MCF 10A (cell line): Measurements from ENCODE around the gene CHRNA10. TPM values are rescaled to one million over a fixed set of nuclear protein-coding genes. Genes with fewer than 3 reads are reported as not detected.

Experiments
- BruUV-seq: library from RNA; stranded (reverse); fragments of 400-500 nt; replicated peaks from 2 replicates; lab custom pipeline; 2021; lab: Mats Ljungman, UMichigan
- CTCF ChIA-PET: fragments of 300-600 bp; sonication (Branson Sonifier 250); formaldehyde crosslinking; extraction: SDS; loops from one replicate; lab custom pipeline; 2021; ENCODE audit warnings: antibody characterized with exemption, inconsistent platforms; lab: Yijun Ruan, JAX
- POLR2A ChIA-PET: fragments of 300-600, 350-650 bp; sonication (Branson Sonifier 250); formaldehyde crosslinking; extraction: SDS; loops from one replicate; lab custom pipeline; 2020; ENCODE audit warnings: antibody characterized with exemption, inconsistent platforms; lab: Yijun Ruan, JAX
- DNase-seq: peaks from one replicate; pipeline ENCODE4 v3.0.0-alpha.2; 2018; ENCODE audit not compliant: unreplicated experiment
- H3K27ac Mint-ChIP-seq: one replicate; pipeline ENCODE4 v1.8.0; 2022; ENCODE audit warnings: mild to moderate bottlenecking, low read depth, mixed read lengths; ENCODE audit not compliant: unreplicated experiment
- H3K27me3 Mint-ChIP-seq: one replicate; pipeline ENCODE4 v1.8.0; 2022; ENCODE audit warnings: mixed read lengths; ENCODE audit not compliant: insufficient read depth, unreplicated experiment
- H3K36me3 Mint-ChIP-seq: one replicate; pipeline ENCODE4 v1.8.0; 2022; ENCODE audit warnings: mild to moderate bottlenecking, moderate library complexity, mixed read lengths; ENCODE audit not compliant: insufficient read depth, unreplicated experiment
- H3K4me1 Mint-ChIP-seq: one replicate; pipeline ENCODE4 v1.8.0; 2022; ENCODE audit warnings: mixed read lengths; ENCODE audit not compliant: insufficient read depth, unreplicated experiment
- H3K4me3 Mint-ChIP-seq: one replicate; pipeline ENCODE4 v1.8.0; 2022; ENCODE audit warnings: mild to moderate bottlenecking, moderate library complexity, mixed read lengths; ENCODE audit not compliant: unreplicated experiment
- H3K9me3 Mint-ChIP-seq: one replicate; pipeline ENCODE4 v1.8.0; 2022; ENCODE audit warnings: mixed read lengths; ENCODE audit not compliant: unreplicated experiment
- CTCF ChIP-seq: fragments of 200-600 bp; IDR thresholded peaks from one replicate; pipeline ENCODE4 v1.8.0; 2022; ENCODE audit warnings: antibody characterized with exemption, mild to moderate bottlenecking; ENCODE audit not compliant: unreplicated experiment
- intact Hi-C: fragments of 100-400 bp; cut with micrococcal nuclease; formaldehyde crosslinking; loops from 2 replicates; pipeline ENCODE4 v1.14.1; 2022
- total RNA-seq: library from RNA; stranded (reverse); gene quantifications from 2 replicates; pipeline ENCODE4 v1.2.3, GENCODE V29; 2022

CHRNA10 gene
- total RNA-seq, 1 experiment from 2014 or later, result 2.5 TPM

- H3K9me3 Mint-ChIP-seq, result no peaks in the 10 kb centered on the region
- no peak overlapping the region for H3K4me3 Mint-ChIP-seq
- ChIA-PET CTCF (interaction anchor here (0.6 kb wide), 2 partner anchors 28 to 101 kb away, joined by 3 to 5 read pairs; no protein-coding TSS in a partner anchor), POLR2A (interaction anchor here (0.8 to 1.8 kb wide), 2 partner anchors 9 to 13 kb away, joined by 3 to 6 read pairs; no protein-coding TSS in a partner anchor)
- H3K36me3 Mint-ChIP-seq, result peaks cover 94% of the 10 kb centered on the region
- BruUV-seq, result TSS peak; percentile 19
- no peak for DNase-seq
- no peaks in the 10 kb centered on the region for H3K4me1 Mint-ChIP-seq
- H3K27ac Mint-ChIP-seq, result no peak overlapping the region
- no peak for TF ChIP-seq CTCF
- intact Hi-C loops, result no loop called here
- H3K27me3 Mint-ChIP-seq, result no peaks in the 10 kb centered on the region
Measured at GRCh38 chr11:3684129-3684818, 13.1 kb upstream of the CHRNA10 start.

- ChIA-PET POLR2A (interaction anchor here (0.8 kb wide), 1 partner anchor 14 kb away, joined by 3 read pairs; no protein-coding TSS in a partner anchor), CTCF (interaction anchor here (0.6 to 1.4 kb wide), 2 partner anchors 12 to 53 kb away, joined by 3 read pairs; no protein-coding TSS in a partner anchor)
- H3K9me3 Mint-ChIP-seq, result no peaks in the 10 kb centered on the region
- no peak overlapping the region for H3K4me3 Mint-ChIP-seq
- H3K27me3 Mint-ChIP-seq, result no peaks in the 10 kb centered on the region
- no peak overlapping the region for H3K27ac Mint-ChIP-seq
- no peaks in the 10 kb centered on the region for H3K4me1 Mint-ChIP-seq
- BruUV-seq, result no TSS peak
- peaks cover 94% of the 10 kb centered on the region for H3K36me3 Mint-ChIP-seq
- intact Hi-C loops, result no loop called here
- TF ChIP-seq CTCF, result no peak
- DNase-seq, result no peak
Measured at GRCh38 chr11:3683039-3683438, 11.9 kb upstream of the CHRNA10 start.

GRCh38 chr11:3679077-3679476 is 7.9 kb upstream of the CHRNA10 start:
- no peak for DNase-seq
- Mint-ChIP-seq H3K27ac (peak overlapping the region; percentile 18), H3K4me1 (no peaks in the 10 kb centered on the region), H3K9me3 (no peaks in the 10 kb centered on the region), H3K27me3 (no peaks in the 10 kb centered on the region), H3K36me3 (peaks cover 85% of the 10 kb centered on the region), H3K4me3 (no peak overlapping the region)
- POLR2A ChIA-PET, result no interaction called here
- intact Hi-C loops, result no loop called here
- no peak for TF ChIP-seq CTCF
- BruUV-seq, result no TSS peak
- CTCF ChIA-PET, result no interaction called here

- peak; percentile 39 for DNase-seq
- Mint-ChIP-seq H3K4me3 (no peak overlapping the region), H3K4me1 (no peaks in the 10 kb centered on the region), H3K36me3 (peaks cover 83% of the 10 kb centered on the region), H3K27ac (peak overlapping the region; percentile 14), H3K27me3 (no peaks in the 10 kb centered on the region), H3K9me3 (no peaks in the 10 kb centered on the region)
- CTCF ChIA-PET, result no interaction called here
- TF ChIP-seq CTCF, result no peak
- no TSS peak for BruUV-seq
- intact Hi-C loops, result no loop called here
- POLR2A ChIA-PET, result no interaction called here
Measured at GRCh38 chr11:3675971-3676370, 4.8 kb upstream of the CHRNA10 start.
